Measurements from ENCODE around the gene TEX44.

Gene TEX44

DNA sequence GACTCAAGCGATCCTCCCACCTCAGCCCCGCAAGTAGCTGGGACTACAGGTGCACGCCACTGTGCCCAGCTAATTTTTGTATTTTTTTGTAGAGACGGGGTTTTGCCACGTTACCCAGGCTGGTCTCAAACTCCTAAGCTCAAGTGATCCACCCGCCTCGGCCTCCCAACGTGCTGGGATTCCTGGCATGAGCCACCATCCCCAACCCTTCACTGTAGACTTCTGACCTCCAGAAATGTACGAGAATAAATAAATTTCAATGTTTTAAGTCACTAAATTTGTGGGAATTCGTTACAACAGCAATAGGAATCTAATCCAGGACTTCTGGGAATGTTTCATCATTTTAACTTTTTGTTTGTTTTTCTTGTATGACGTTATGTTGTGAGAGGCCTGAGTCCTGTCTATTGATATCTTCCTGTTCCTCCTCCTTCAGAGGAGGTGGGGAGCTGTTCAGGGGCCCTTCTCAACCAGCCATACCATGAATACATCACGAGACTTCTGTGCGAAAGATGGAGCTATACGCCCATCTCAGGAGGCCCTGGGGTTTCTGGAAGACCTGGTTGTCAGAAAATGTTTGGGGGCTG lies 40.0 kb downstream of the TEX44 start:
- no peak for DNase-seq (ENCODE audit: extremely low read depth in 1 of 2, low read depth in 1 of 2)

DNA sequence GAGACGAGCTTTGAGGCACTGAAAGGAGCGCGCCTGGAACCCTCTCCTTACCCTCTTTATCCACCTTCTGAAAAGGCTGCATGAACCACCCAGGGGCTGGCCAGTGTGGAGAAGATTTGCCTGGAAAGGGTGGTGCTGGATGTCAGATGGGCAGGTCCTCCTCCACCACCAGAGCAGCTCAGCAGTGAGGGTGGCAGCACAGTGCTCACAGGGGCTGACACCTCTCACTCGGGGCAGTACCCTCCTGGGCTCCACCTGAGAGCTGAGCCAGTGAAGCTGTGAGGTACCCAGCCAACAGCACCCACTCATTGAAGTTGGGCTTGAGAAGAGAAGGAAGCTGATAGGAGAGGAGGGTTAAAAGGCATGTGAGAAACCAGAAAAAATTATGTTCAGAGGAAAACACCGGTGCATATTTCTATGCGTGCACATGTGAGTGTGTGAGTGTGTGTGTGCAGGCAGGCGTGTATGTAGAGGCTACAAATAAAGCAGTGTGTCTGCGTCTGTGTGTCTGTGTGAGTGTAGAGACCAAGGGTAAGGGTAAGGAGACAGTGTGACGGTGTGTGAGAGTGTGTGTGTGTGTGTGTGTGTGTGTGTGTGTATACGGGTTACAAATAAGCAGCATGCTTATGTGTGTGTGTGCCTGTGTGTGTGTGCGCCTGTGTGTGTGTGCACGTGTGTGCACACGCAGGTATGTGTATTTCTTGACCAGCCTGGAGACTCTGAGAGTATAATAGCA lies 40.7 kb downstream of the TEX44 start:
- no peak for DNase-seq (ENCODE audit: extremely low read depth in 1 of 2, low read depth in 1 of 2)

DNA sequence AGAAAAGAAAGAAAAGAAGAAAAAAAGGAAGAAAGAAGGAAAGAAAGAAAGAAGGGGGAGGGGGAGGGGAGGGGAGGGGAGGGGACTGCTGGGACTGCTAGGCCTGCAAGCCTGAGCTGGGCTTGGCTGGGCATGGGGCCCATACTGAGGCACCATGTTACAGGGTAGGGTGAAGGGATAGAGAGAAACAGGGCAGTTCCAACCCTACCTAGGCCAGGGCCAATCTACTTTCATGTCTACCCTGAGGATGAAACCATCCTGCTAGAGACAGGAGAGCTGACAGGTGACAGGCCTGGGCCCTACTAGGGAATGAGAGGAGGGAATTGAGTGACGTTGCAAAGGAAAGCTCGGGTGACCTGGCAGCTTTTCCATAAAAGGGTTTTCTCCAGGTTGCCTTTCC lies 41.7 kb downstream of the TEX44 start:
- DNase-seq (ENCODE audit: extremely low read depth in 1 of 2, low read depth in 1 of 2) = no peak

DNA sequence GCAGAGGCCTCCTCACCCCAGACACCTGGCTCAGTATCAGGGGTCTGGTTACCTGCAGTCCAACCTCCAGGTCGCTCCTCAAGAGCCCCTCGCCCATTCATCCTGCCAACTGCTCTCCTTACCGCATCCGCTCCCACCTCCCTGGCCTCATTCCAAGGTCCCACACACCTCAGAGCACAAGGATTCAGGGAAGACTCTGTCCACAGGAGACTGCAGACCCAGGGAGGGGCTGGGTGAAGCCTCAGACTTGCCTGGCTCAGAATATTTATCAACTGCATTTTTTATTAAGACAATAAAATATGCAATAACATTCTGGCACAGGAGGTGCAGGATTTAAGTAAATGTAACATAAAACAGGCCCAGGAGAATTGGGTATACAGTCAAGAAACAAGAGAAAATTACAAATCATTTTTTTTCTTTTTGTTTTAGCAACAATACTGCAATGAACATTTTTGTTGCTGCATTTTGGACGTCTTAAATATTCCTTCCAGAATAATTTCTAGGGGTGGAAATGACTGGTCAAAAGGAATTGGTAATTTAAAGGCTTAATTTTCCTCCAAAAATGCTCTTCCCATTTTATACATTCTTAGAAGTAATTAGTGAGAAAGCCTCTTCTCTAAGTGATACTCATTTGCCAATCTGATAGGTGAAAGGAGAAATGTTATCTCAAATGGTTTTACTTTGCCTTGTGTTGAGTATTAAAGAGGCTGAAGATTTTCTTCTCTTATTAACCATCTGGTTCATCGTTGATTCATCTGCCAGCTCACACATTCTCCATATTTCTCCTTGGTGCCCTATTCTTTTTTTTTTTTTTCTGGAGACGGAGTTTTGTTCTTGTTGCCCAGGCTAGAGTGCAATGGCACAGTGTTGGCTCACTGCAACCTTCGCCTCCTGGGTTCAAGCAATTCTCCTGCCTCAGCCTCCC lies 42.5 kb downstream of the TEX44 start:
- no peak for DNase-seq (ENCODE audit: extremely low read depth in 1 of 2, low read depth in 1 of 2)

DNA sequence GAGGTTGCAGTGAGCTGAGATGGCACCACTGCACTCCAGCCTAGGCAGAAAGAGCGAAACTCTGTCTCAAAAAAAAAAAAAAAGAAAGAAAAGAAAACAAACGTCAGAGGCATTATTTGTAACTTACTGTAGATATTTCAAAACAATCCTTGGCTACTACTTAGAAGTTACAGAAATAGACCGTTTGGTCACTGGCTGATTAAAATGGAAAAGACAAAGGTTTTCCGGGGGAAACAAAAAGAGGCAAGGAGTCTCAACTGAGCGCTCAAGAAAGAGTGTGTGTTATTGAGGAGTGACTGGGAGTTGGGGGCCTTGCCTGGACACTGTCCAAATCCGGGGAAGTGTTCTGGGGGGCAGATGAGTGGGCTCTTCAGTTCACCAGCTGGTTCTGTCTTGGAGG lies 47.6 kb downstream of the TEX44 start:
- no peak for DNase-seq (ENCODE audit: extremely low read depth in 1 of 2, low read depth in 1 of 2)

DNA sequence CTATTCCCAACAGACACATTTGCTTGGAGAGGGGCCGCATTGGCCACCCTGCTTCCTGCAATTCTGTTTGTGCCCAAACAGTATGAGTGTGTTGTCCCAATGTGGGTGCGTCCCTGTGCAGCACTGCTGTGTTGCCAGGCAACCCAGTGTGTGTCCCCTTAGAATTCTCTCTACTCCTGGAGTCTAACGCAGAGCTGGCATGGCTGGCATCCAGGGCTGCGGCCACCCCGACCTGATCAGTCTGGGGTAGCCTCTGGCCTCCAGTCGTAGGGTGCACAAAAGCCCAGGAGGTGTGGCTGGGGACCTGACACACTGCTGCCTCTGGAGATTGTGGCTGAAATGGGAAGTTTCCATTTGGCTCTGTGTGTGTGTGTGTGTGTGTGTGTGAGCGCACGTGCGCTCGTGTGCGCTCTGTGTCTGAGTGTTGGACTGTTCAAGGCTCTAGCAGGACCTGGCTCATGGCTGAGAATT lies 48.0 kb downstream of the TEX44 start:
- DNase-seq (ENCODE audit: extremely low read depth in 1 of 2, low read depth in 1 of 2) = no peak

DNA sequence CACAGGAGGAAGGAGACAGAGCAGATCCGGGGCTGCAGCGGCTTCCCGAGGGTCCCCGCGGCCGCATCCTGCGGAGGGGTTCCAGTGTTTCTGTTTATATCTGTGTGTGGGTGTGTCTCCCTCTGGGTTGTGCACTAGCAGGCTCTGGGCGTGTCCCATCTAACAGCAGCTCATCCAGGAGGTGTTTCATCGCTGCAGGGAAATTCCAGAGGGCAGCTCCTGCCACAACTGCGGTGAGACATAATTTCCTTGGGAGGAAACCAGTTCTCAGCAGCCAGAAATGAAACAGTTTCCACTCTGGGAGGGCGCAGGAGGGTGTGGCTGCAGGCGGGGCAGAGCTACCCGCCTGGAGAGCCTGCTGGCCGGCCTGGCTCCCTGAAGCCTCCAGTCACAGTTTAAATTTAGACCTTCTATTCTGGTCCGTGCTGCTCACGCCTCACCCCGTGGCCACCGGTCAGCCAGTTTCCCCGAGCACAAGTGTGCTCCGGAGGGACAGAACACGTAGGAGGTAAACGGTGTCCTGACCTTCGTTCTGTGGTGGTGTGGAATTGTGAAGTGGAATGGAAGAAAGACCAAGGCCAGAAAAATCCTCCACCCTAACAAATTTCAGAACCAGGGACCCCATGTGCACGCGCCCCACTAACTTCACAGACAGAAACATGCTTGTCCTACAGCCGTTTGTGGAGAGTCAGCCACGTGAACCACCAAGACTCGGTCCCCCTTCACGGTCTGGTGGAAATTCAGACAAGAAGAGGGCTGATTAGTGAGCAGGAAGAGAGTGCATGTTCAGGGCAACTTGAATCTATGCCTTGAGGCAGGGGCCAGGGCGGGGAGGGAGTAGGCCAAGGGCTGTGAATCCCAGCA lies 50.2 kb downstream of the TEX44 start:
- DNase-seq (ENCODE audit: extremely low read depth in 1 of 2, low read depth in 1 of 2) = peak; percentile 33 to 64

DNA sequence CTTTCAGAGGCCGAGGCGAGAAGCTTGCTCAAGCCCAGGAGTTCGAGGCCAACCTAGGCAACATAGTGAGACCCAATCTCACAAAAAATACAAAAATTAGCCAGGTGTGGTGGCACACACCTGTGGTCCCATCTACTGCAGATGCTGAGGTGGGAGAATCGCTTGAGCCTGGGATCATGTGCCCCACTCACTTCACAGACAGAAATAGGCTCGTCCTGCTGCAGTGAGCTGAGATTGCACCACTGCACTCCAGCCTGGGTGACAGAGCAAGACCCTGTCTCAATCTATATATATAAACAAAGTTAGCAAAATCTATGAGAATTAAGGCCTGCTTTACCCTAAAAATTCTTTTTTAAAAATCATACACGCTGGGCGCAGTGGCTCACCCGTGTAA lies 50.8 kb downstream of the TEX44 start:
- DNase-seq (ENCODE audit: extremely low read depth in 1 of 2, low read depth in 1 of 2) = no peak

All from stimulated activated CD8-positive, alpha-beta memory T cell treated with anti-CD3 and anti-CD28 coated beads, Interleukin-7, amount 100 ng/mL, for 48 hours (primary cell).